Stimulated activated CD8-positive, alpha-beta memory T cell treated with anti-CD3 and anti-CD28 coated beads, Interleukin-2, amount 100 ng/mL, for 1 hour (primary cell): ENCODE results near the gene IFNG-AS1.
A peak's percentile ranks its signal among the peaks of the same experiment; 100 is the strongest.

Experiments
- DNase-seq, 2 donors: peaks; one replicate each; pipeline ENCODE4 v3.0.0-alpha.2; 2020; ENCODE audit warnings: low read depth in 2 of 2

IFNG-AS1 gene

DNA sequence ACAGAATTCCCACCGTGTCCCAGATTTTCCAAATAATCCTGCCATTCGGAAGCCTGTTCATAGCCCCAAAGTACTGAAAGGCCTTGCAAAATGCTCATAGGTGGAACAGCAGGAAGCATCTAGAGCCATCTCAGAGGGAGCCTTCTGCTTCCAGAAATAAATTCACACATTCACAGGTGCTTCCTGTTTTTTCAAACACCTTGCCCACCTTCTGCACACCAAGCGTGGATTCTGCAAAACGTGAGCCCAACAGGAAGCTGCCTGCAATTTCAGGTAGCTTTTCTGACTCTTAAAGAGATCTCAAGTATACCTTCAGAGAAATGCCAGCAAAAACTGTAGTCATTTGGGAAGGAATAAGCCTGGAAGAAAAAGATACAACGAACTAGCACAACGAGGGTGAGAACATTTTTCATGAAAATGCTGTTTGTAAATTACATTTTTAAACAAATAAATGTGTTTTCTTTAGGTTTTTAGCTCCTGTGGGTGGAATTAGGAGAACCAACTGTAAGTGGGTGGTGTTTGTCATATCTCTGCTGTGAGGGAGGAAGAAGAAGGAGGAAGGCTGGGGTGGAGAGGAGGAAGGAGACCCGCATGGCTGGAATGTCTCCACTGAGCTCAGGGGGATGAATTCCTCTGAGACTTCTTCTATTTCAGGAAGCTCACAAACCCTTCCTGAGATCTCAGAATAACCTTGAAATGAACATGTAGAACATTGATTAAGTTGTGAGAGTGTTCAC lies at the start of gene IFNG-AS1:
Gene IFNG-AS1, plus strand, starts transcription at position 264 of the 737 bp plus-strand sequence.
- DNase-seq: no peak

DNA sequence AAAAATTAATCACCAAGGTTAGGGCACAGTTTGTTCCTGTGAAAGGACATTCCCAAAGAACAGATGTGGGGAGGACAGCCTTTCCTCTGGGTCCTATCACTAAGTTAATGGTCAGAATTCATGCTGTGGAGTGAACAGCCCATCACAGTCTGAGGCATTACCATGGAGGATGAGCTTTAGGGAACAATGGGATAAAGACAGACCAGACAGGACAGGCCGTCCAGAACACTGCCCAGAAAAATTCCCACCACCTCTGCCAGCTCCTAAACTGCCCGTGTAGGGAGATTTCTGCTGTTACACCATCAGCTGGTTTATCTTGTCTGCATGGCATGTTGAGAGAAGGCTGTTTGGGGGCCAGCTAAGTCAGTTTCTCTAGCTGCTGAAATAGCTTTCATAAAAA lies 49.6 kb upstream of the IFNG-AS1 start:
- DNase-seq: no peak

DNA sequence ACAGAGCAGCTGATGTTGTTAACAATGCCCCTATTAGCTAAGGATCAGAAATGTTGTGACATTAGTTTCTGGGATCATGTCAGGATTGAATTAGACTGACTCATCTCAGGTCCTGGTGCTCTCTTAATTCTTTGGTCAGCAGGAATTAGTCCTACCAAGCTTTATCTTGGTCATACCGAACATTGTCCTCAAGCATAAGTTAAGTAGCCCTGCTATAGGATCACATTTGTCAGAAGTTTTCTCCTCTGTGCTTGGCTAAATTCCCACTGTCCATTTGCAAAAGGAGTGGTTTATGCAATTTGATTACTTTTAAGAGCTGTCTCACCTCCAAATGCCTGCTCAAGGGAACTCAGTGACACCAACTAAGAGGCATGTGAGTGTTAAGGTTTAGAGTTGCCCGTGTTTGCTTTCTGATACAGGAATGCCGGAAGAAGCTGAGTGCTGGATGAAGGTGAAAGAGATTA lies 48.4 kb upstream of the IFNG-AS1 start:
- no peak for DNase-seq

GRCh38 chr12:67942724-67943123 lies 46.5 kb upstream of the IFNG-AS1 start:
- DNase-seq: no peak

DNA sequence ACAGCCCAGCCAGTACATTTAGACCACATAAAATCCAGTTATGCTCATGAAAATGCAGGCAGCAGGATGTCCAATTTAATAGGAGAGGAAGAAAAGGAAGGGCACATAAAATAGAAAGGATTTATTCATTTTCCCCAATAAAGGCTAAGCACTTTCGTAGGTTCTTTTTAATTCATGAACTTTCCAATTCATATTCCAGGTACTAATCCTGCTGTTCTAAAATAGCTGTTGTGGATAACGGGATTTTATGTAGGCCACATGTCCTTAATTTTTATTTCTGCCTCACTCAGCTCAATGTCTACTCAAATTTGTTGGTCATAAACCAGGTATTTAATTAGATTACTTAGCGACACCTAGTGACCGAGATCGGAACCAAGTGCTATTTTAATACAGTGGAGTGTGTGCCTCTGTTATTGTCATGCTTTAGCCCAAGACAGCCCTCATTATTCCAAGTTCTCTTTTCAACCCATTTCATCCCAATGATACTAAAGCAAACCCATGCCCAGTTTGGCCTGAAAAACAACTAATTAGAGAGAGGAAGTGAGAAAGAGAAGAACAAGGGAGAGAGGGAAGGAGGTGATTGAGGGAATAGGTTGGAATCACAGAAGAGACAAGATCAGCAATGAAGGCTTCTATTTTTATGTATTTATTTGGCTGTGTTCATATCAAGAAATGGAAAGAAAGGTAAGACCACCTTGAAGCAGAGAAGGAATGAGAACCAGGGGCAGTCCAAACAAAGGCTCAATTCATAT lies 45.9 kb upstream of the IFNG-AS1 start:
- DNase-seq: peak; percentile 23 to 31

GRCh38 chr12:67944093-67944492 lies 45.2 kb upstream of the IFNG-AS1 start:
- DNase-seq: no peak

- DNase-seq: no peak
Measured at GRCh38 chr12:67952787-67953186, 36.5 kb upstream of the IFNG-AS1 start.

- no peak for DNase-seq
Measured at GRCh38 chr12:67957383-67957782, 31.9 kb upstream of the IFNG-AS1 start.

- no peak for DNase-seq
Measured at GRCh38 chr12:67958187-67958586, 31.1 kb upstream of the IFNG-AS1 start.

DNA sequence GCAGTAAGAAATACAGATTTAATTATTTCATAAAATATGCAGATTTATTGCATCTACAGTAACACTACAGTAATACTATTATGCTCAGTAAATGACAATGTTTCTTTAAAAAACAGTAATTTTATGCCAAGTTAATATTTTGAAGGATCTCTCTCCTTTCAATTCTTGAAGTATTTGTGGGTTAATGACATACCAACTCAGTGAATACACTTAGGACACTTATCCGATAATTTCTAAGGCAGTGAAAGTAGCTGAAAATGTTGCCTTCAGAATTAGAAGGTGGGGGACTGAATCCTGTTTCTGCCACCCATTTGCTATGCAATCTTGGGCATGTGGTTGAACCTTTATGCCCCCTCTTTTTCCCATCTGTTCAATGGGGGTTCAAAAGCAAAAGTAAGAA lies 24.8 kb upstream of the IFNG-AS1 start:
- DNase-seq: no peak

GRCh38 chr12:67966560-67966959 lies 22.7 kb upstream of the IFNG-AS1 start:
- no peak for DNase-seq

- DNase-seq: no peak
Measured at GRCh38 chr12:67968321-67968720, 20.9 kb upstream of the IFNG-AS1 start.

DNA sequence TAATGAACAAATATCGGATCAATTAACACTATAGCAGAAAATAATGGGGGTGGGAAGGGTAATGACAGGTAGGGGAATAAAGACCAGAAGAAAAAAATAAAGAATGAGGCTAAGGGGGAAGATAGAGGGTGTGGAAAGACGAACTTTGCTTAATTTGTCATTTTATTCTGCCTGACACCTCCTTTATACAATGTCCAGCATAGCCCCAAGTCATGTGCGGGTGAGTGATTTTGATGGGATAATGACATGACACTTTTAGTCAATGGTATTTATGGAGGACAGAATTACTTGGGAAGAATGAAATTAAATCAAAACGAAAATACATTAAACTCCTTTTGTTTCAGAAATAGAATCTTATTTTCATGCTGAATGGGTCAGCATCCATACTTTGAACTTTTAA lies 20.5 kb upstream of the IFNG-AS1 start:
- DNase-seq: no peak

- DNase-seq: no peak
Measured at GRCh38 chr12:67969134-67969802, 20.0 kb upstream of the IFNG-AS1 start.

DNA sequence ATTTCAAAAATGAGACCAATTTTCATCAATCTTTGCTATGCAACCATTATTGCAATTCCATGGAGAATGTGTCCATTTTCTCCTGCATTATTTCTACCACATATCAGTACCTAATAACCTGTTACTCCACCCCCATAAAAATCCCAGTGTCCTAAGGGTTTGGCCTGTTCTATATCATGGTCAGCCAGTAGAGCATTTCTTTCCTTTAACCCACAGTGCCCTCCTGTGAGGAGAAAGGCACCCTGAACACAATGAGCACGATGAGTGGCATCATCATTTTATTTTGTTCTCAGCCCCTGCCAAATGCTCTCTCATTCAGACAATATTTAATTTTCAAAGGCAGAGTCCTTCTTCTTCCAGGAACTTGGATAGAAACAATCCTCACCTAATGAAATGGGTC lies 11.6 kb upstream of the IFNG-AS1 start:
- no peak for DNase-seq

GRCh38 chr12:67980391-67980790 lies 8.9 kb upstream of the IFNG-AS1 start:
- DNase-seq: no peak

GRCh38 chr12:67981287-67982162 lies 7.7 kb upstream of the IFNG-AS1 start:
- no peak for DNase-seq

GRCh38 chr12:67982164-67982563 lies 7.1 kb upstream of the IFNG-AS1 start:
- DNase-seq: no peak

DNA sequence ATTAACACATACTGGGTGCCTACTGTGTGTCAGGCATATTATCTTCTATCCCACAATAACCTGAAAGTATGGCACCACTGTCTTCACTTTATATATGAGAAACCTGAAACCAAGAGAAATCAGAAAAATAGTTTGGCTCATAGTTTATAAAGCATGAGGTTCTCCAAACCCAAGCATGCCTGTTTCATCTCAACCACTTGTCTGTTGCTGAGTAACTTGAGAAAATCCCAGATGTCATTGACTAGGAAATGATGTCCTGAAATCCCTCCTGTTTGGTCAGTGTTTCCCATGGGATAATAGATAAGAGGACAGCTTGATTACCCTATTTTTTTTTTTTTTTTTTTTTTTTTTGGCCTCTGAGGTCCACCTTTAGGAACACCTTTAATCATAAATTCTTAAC lies 2.6 kb upstream of the IFNG-AS1 start:
- no peak for DNase-seq

- DNase-seq: no peak
Measured at GRCh38 chr12:67988601-67989021, 636 bp upstream of the IFNG-AS1 start.

- DNase-seq: no peak
Measured at GRCh38 chr12:67991158-67991557, 1.9 kb downstream of the IFNG-AS1 start.

- DNase-seq: no peak
Measured at GRCh38 chr12:67993143-67993542, 3.9 kb downstream of the IFNG-AS1 start.
